Gastroesophageal sphincter (tissue), 4 donors: Measurements from ENCODE around the gene JARID2. TPM values are rescaled to one million over a fixed set of nuclear protein-coding genes. Genes with fewer than 3 reads are reported as not detected.

Experiments used
- ATAC-seq: fragments of 150-250 bp; one replicate; pipeline ENCODE4 v1.9.1; 2016; ENCODE audit warnings: mild to moderate bottlenecking, moderate library complexity
- H3K27ac ChIP-seq, 4 donors: fragments of 200-600 bp; sonication (generic) in 3 of 4; 1 replicate in 3 of 4; 2 replicates in 1 of 4; pipeline ENCODE4 v1.5.1; 2016 to 2019
- H3K27me3 ChIP-seq: fragments of 200-600 bp; sonication (generic); one replicate; pipeline ENCODE4 v1.5.1; 2019
- H3K36me3 ChIP-seq, 2 donors: fragments of 200-600 bp; sonication (generic); one replicate each; pipeline ENCODE4 v1.5.1; 2019; ENCODE audit warnings: control low read depth in 1 of 2
- H3K4me1 ChIP-seq, 3 donors: fragments of 200-600 bp; sonication (generic); 1 replicate in 2 of 3; 2 replicates in 1 of 3; pipeline ENCODE4 v1.5.1; 2016 to 2019; ENCODE audit warnings: control low read depth in 2 of 3
- H3K4me3 ChIP-seq, 2 donors: fragments of 200-600 bp; sonication (generic); one replicate each; pipeline ENCODE4 v1.5.1; 2019; ENCODE audit warnings: mild to moderate bottlenecking in 1 of 2, moderate library complexity in 1 of 2
- H3K9me3 ChIP-seq, 3 donors: fragments of 200-600 bp; sonication (generic); one replicate each; pipeline ENCODE4 v1.5.1; 2017 to 2019; ENCODE audit warnings: control low read depth in 2 of 3
- EP300 ChIP-seq: sonication (generic); formaldehyde crosslinking; IDR thresholded peaks from one replicate; pipeline ENCODE4 v1.6.1; 2017; ENCODE audit warnings: antibody characterized with exemption, mild to moderate bottlenecking
- POLR2A ChIP-seq, 2 donors: fragments of 450-650 bp; IDR thresholded peaks; one replicate each; pipeline ENCODE4 v1.6.1; 2017; ENCODE audit warnings: antibody characterized with exemption in 2 of 2, mild to moderate bottlenecking in 2 of 2, moderate library complexity in 1 of 2
- POLR2AphosphoS5 ChIP-seq: sonication (generic); formaldehyde crosslinking; IDR thresholded peaks from one replicate; pipeline ENCODE4 v1.6.1; 2017; ENCODE audit warnings: antibody characterized with exemption
- WGBS, 2 donors: methylation state at CpG; one replicate each; pipeline ENCODE4 v1.1.5; 2018; ENCODE audit warnings: low coverage in 1 of 2; 5-methylcytosine and 5-hydroxymethylcytosine counted together
- total RNA-seq, 4 donors: library from RNA; depleted of rRNA; stranded (reverse); fragments of >200 nt; gene quantifications; one replicate each; pipeline ENCODE4 v1.1.0, GENCODE V29; 2016
- TF ChIP-seq, protein P1 (sequence below), 4 experiments: fragments of 200-600 bp in 2 of 4; fragments of 450-650 bp in 2 of 4; sonication (generic) in 1 of 4; IDR thresholded peaks; one replicate each; pipeline ENCODE4 v1.5.1; 2017 to 2019; ENCODE audit warnings: antibody characterized with exemption in 4 of 4, mild to moderate bottlenecking in 2 of 4, moderate library complexity in 2 of 4

The JARID2 gene
- total RNA-seq, 4 donors from 2014 or later = 6.8 to 12.3 (median 8.5) TPM

DNA sequence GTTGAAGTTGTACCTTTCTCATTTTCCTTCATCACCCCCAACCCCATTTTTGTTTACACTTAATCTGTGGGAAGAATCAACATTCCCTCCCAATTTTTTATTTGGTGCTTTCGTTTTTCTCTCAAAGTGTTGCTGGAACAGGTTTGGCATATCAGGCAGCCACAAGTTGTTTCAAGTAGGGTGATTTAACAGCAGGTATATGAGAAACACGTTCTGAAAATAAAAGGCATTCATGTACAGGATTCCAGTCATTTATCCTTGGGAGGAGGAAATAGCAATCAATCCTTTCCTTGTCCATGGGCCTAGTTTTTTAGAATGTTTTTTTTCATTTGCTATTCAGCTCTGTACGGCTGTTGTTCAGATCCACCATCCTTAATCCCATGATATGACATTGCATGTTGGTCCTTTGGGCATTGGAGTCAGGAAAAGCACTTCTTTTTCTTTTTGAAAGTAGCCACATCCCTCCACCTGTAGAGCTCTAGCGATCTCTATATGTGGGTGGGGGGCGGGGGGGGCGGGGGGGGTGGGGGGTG lies 120.2 kb downstream of the JARID2 start:
- Histone ChIP-seq H3K9me3 (no peaks in the 10 kb centered on the region), H3K27ac (no peak overlapping the region), H3K4me1 (peaks cover 6 to 71% (median 8%) of the 10 kb centered on the region in 3 donors), H3K4me3 (no peak overlapping the region), H3K36me3 (no peaks in the 10 kb centered on the region), H3K27me3 (no peaks in the 10 kb centered on the region)
- TF ChIP-seq POLR2AphosphoS5 (no peak), POLR2A (IDR thresholded peaks at IDR 0.05) (no peak), EP300 (no peak)
- TF ChIP-seq, protein P1, sequence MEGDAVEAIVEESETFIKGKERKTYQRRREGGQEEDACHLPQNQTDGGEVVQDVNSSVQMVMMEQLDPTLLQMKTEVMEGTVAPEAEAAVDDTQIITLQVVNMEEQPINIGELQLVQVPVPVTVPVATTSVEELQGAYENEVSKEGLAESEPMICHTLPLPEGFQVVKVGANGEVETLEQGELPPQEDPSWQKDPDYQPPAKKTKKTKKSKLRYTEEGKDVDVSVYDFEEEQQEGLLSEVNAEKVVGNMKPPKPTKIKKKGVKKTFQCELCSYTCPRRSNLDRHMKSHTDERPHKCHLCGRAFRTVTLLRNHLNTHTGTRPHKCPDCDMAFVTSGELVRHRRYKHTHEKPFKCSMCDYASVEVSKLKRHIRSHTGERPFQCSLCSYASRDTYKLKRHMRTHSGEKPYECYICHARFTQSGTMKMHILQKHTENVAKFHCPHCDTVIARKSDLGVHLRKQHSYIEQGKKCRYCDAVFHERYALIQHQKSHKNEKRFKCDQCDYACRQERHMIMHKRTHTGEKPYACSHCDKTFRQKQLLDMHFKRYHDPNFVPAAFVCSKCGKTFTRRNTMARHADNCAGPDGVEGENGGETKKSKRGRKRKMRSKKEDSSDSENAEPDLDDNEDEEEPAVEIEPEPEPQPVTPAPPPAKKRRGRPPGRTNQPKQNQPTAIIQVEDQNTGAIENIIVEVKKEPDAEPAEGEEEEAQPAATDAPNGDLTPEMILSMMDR (IDR thresholded peaks at IDR 0.05) = no peak
- no peak for ATAC-seq
- WGBS, 2 donors = 15 to 39% methylated on average over 5 to 6 of the region's 6 CpGs

- H3K36me3 ChIP-seq = no peaks in the 10 kb centered on the region
- no peaks in the 10 kb centered on the region for H3K27me3 ChIP-seq
- TF ChIP-seq POLR2A (IDR thresholded peaks at IDR 0.05) (no peak), EP300 (no peak), POLR2AphosphoS5 (no peak)
- TF ChIP-seq, protein P1 (IDR thresholded peaks at IDR 0.05) = no peak
- no peak overlapping the region for H3K27ac ChIP-seq
- 81 to 94% methylated on average over 2 of the region's 2 CpGs for WGBS, 2 donors
- H3K4me1 ChIP-seq = peaks cover 6 to 78% (median 8%) of the 10 kb centered on the region in 3 donors
- H3K9me3 ChIP-seq = no peaks in the 10 kb centered on the region
- H3K4me3 ChIP-seq = no peak overlapping the region
- no peak for ATAC-seq
Measured at GRCh38 chr6:15366879-15367278, 121.0 kb downstream of the JARID2 start.

- Histone ChIP-seq H3K9me3 (no peaks in the 10 kb centered on the region), H3K27me3 (no peaks in the 10 kb centered on the region), H3K36me3 (no peaks in the 10 kb centered on the region), H3K4me3 (no peak overlapping the region), H3K27ac (no peak overlapping the region), H3K4me1 (peaks cover 6 to 71% (median 8%) of the 10 kb centered on the region in 3 donors)
- no peak for TF ChIP-seq EP300
- no peak for TF ChIP-seq POLR2AphosphoS5
- TF ChIP-seq, protein P1 (IDR thresholded peaks at IDR 0.05) = no peak
- TF ChIP-seq POLR2A (IDR thresholded peaks at IDR 0.05) = no peak
- no peak for ATAC-seq
Measured at GRCh38 chr6:15368186-15368585, 122.3 kb downstream of the JARID2 start.

GRCh38 chr6:15368873-15369272 lies 123.0 kb downstream of the JARID2 start:
- ATAC-seq = no peak
- WGBS, 2 donors = 95 to 100% methylated on average over 3 to 4 of the region's 5 CpGs
- H3K4me3 ChIP-seq = no peak overlapping the region
- no peak for TF ChIP-seq EP300
- no peak for TF ChIP-seq POLR2A (IDR thresholded peaks at IDR 0.05)
- TF ChIP-seq, protein P1 (IDR thresholded peaks at IDR 0.05) = no peak
- TF ChIP-seq POLR2AphosphoS5 = no peak
- H3K27me3 ChIP-seq = no peaks in the 10 kb centered on the region
- no peaks in the 10 kb centered on the region for H3K36me3 ChIP-seq
- H3K27ac ChIP-seq = no peak overlapping the region
- no peaks in the 10 kb centered on the region for H3K9me3 ChIP-seq
- H3K4me1 ChIP-seq = peaks cover 6 to 70% (median 8%) of the 10 kb centered on the region in 3 donors

DNA sequence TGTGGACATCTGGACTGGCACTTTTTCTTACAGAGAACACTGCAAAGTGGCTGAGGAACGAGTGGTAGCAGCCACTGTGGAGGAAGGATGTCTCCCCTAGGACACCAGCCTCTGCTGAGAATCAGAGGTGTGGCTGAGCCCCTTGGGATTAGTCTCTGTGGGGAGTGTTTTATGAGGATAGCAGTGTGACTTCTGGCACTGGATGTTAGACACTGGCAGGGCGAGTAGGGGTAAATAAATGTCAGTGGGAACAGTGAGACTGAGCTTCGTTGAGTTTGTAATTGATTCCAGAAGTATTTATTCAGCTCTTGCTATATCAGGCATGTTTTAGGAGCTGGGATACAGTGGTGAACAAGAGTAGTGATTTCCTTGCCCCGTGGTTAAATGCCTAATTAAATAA lies 124.0 kb downstream of the JARID2 start:
- Histone ChIP-seq H3K27me3 (no peaks in the 10 kb centered on the region), H3K9me3 (no peaks in the 10 kb centered on the region), H3K36me3 (no peaks in the 10 kb centered on the region), H3K4me3 (no peak overlapping the region), H3K27ac (no peak overlapping the region), H3K4me1 (peaks cover 6 to 60% (median 8%) of the 10 kb centered on the region in 3 donors)
- 56% methylated on average over 3 to 4 of the region's 4 CpGs for WGBS, 2 donors
- TF ChIP-seq, protein P1 (IDR thresholded peaks at IDR 0.05) = no peak
- no peak for TF ChIP-seq POLR2AphosphoS5
- no peak for TF ChIP-seq POLR2A (IDR thresholded peaks at IDR 0.05)
- no peak for TF ChIP-seq EP300
- no peak for ATAC-seq
